Choroid plexus epithelial cell (primary cell): Measurements from ENCODE around the gene HRC.
"Not testable (repeated sequence)": the region's sequence is repeated elsewhere in the genome, so short reads cannot be mapped to it uniquely, and the experiment has no call there.

Source experiments
- DNase-seq: peaks from one replicate; pipeline ENCODE4 v3.0.0-alpha.2; 2010; ENCODE audit warnings: low read depth
- H3K4me3 ChIP-seq: 2 replicates; pipeline ENCODE4 v1.5.1; 2011; ENCODE audit warnings: low read depth, mild to moderate bottlenecking, control low read depth, low read length, moderate library complexity
- CTCF ChIP-seq: conservative IDR thresholded peaks from 2 replicates; pipeline ENCODE4 v1.5.1; 2011; ENCODE audit warnings: low read depth, mild to moderate bottlenecking, control low read depth, inconsistent platforms, low read length, moderate library complexity

The HRC gene

GRCh38 chr19:49190781-49191180, 35.6 kb upstream of the HRC start:
- no peak overlapping the region for H3K4me3 ChIP-seq
- TF ChIP-seq CTCF, result no peak
- no peak for DNase-seq

- no peak for DNase-seq
- TF ChIP-seq CTCF, result no peak
- H3K4me3 ChIP-seq, result no peak overlapping the region
Observed at GRCh38 chr19:49189259-49189658, 34.1 kb upstream of the HRC start.

GRCh38 chr19:49188626-49189200, 33.5 kb upstream of the HRC start:
- TF ChIP-seq CTCF, result no peak
- no peak overlapping the region for H3K4me3 ChIP-seq
- DNase-seq, result no peak

GRCh38 chr19:49186108-49186507, 30.9 kb upstream of the HRC start:
- TF ChIP-seq CTCF, result no peak
- no peak overlapping the region for H3K4me3 ChIP-seq
- no peak for DNase-seq

- no peak for DNase-seq
- TF ChIP-seq CTCF, result no peak
- no peak overlapping the region for H3K4me3 ChIP-seq
Observed at GRCh38 chr19:49182848-49183375, 27.7 kb upstream of the HRC start.

- H3K4me3 ChIP-seq, result not testable (repeated sequence)
Observed at GRCh38 chr19:49182010-49182847, 27.0 kb upstream of the HRC start.

GRCh38 chr19:49180659-49181058, 25.5 kb upstream of the HRC start:
- H3K4me3 ChIP-seq, result no peak overlapping the region
- no peak for DNase-seq
- TF ChIP-seq CTCF, result no peak

More at GRCh38 chr19:49182010-49182847, 27.0 kb upstream of the HRC start:
- not testable (repeated sequence) for DNase-seq
